Measurements from ENCODE around the gene PLA2G4B.

DNA sequence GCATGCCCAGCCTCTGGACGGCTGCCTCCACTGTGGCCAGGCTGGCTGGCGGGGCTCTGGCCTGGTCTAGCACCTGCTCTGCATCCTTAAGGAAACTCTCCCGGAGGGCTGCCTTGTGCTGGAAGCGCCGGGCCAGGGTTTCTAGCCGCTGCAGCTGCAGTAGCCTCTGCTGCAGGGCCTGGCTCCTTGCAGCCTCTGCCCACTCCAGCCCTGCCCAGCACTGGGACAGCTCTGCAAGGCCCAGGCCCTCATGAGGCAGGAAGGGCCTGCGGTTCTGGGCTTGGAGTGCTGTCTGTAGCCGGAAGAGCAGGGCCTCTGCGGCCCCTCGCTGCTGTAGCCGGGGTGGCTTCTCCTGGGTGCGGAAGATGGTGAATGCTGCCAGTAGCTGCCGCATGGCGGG lies 47.2 kb downstream of the PLA2G4B start:
- TF ChIP-seq, protein P1, sequence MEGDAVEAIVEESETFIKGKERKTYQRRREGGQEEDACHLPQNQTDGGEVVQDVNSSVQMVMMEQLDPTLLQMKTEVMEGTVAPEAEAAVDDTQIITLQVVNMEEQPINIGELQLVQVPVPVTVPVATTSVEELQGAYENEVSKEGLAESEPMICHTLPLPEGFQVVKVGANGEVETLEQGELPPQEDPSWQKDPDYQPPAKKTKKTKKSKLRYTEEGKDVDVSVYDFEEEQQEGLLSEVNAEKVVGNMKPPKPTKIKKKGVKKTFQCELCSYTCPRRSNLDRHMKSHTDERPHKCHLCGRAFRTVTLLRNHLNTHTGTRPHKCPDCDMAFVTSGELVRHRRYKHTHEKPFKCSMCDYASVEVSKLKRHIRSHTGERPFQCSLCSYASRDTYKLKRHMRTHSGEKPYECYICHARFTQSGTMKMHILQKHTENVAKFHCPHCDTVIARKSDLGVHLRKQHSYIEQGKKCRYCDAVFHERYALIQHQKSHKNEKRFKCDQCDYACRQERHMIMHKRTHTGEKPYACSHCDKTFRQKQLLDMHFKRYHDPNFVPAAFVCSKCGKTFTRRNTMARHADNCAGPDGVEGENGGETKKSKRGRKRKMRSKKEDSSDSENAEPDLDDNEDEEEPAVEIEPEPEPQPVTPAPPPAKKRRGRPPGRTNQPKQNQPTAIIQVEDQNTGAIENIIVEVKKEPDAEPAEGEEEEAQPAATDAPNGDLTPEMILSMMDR (conservative IDR thresholded peaks at IDR 0.05; ENCODE audit: low read length) = no peak
- TF ChIP-seq EZH2phosphoT487 (IDR thresholded peaks at IDR 0.05; ENCODE audit: borderline replicate concordance) = no peak
